HTR-8/SVneo (cell line): ENCODE measurements around the gene FPGS.
A peak's percentile ranks its signal among the peaks of the same experiment; 100 is the strongest.

Source experiments
- DNase-seq: peaks from one replicate; pipeline ENCODE4 v3.0.0; 2011; ENCODE audit warnings: low spot score, mixed read lengths; ENCODE audit not compliant: insufficient read length
- FAIRE-seq: peaks from 2 replicates; lab custom pipeline; 2011; peaks lifted over from hg19 to GRCh38; lab: Jason Lieb, UNC

The FPGS gene

DNA sequence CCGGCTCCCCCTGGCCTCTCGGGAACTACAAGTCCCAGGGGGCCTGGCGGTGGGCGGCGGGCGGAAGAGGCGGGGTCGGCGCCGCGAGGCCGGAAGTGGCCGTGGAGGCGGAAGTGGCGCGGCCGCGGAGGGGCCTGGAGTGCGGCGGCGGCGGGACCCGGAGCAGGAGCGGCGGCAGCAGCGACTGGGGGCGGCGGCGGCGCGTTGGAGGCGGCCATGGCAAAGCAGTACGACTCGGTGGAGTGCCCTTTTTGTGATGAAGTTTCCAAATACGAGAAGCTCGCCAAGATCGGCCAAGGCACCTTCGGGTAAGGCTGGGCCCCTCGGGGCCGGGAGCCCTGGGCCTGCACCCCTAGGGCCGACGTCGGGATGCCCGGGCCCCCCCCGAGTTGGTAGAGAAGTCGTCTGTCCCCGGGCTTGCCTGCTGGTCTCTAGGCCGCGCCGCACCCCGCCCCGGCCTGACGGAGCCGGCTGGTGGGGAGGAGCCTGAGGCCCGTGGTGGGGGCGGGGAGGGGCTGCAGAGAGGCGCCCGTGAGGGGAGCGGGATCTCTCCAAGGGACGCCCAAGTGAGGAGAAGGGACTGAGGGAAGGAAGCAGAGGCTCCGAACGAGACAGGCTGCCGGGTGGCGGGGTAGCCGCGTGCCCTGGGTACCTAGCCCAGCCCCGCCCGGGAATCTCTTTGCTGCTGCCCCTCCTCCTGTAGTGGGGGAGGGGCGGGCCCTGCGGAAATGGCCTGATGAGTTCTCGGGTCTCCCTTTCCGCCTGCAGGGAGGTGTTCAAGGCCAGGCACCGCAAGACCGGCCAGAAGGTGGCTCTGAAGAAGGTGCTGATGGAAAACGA, 16.5 kb upstream of the FPGS start, which contains the start of gene CDK9:
CDK9 (plus strand) TSS at position 102 of the 840 bp plus-strand sequence; CDS start at position 217, 115 bp downstream.
- FAIRE-seq (no peak), DNase-seq (peak; percentile 78)

DNA sequence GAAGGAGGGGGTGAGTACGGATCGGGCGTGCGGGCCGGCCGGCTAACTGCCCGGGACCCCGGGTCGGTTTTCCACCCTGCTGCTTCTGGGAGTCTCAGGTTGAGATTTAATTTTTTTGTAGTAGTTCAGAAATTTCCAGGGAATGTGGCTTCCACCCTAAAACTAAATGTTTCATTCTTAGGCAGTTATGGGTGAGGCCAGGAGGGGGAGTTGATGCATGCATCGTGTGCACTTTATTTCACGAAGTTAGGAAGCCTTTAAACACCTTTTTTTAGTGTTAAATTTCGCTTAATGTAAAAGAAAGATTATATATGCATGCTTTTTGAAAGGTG, 15.9 kb upstream of the FPGS start:
- DNase-seq = no peak
- FAIRE-seq = no peak

DNA sequence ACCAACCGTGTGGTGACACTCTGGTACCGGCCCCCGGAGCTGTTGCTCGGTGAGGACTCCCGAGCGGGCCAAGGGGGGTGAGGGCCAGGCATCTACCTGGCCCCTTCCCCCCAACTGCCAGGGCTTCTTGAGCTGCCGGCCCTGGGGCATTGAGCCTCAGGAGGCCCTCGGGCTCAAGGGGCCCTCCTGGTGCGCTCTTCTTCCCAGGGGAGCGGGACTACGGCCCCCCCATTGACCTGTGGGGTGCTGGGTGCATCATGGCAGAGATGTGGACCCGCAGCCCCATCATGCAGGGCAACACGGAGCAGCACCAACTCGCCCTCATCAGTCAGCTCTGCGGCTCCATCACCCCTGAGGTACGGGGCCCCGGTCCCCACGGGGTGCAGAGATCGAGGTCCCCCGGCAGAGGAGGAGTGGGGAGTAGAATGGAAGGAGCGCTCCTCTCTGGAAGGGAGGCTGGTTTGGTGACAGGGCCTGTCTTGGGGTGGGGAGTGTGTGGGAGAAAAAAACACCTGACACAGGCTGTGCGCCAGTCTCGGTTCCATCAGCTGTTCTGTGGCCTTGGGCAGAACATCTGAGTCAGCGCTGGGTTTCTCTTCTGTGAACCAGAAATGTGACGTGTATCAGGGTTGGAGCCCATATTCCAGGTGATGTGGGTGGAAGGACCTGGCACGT, 14.2 kb upstream of the FPGS start:
- no peak for FAIRE-seq
- DNase-seq = no peak

DNA sequence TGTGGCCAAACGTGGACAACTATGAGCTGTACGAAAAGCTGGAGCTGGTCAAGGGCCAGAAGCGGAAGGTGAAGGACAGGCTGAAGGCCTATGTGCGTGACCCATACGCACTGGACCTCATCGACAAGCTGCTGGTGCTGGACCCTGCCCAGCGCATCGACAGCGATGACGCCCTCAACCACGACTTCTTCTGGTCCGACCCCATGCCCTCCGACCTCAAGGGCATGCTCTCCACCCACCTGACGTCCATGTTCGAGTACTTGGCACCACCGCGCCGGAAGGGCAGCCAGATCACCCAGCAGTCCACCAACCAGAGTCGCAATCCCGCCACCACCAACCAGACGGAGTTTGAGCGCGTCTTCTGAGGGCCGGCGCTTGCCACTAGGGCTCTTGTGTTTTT, 13.5 kb upstream of the FPGS start:
- no peak for FAIRE-seq
- no peak for DNase-seq

DNA sequence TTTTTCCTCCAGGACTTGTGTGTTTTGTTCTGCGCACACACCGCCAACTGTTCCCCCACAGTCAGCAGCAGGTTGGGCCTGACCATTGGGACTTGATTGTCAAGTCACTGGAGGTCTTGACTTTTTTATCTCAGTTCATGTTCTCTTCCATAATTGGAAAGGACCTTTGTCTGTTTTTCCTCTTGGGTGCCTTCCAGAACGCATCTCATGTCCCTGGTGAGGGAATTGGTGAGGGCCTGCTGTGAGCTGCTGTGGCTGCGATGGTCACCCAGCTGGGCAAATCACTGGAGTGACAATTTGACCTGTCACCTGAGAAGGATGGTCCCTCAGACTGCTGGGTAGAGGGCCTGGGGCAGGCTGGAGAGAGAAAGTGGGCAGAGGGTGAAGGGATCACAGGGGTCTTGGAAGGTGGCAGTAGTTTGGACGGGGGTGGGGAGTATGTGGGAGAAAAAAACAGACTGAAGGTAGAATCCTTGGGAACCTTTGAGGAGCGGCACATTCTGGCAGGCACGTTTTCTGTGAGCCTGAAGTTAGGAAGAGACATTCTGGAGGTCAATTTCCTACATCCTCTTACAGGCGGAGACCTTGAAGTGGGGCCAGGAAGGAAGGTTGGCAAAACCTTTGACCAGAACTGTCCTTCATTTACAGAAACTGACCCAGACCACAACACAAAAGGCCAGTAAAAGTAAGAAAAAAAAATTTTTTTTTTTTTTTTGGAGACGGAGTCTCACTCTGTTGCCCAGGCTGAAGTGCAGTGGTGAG, 12.4 kb upstream of the FPGS start:
- DNase-seq (no peak), FAIRE-seq (no peak)

DNA sequence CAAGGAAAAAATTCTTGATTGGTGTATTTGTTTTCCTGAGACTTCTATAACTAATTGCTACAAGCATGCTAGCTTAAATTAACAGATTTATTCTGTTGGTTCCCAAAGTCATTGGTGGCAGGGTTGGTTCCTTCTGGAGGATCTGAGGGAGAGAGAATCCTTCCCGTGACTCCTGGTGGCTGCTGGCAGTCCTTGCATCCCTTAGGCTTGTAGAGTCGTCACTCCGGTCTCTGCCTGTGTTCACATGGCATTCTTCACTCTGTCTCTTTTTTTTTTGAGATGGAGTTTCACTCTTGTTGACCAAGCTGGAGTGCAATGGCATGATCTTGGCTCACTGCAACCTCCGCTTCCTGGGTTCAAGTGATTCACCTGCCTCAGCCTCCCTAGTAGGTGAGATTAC, 11.6 kb upstream of the FPGS start:
- no peak for FAIRE-seq
- no peak for DNase-seq

DNA sequence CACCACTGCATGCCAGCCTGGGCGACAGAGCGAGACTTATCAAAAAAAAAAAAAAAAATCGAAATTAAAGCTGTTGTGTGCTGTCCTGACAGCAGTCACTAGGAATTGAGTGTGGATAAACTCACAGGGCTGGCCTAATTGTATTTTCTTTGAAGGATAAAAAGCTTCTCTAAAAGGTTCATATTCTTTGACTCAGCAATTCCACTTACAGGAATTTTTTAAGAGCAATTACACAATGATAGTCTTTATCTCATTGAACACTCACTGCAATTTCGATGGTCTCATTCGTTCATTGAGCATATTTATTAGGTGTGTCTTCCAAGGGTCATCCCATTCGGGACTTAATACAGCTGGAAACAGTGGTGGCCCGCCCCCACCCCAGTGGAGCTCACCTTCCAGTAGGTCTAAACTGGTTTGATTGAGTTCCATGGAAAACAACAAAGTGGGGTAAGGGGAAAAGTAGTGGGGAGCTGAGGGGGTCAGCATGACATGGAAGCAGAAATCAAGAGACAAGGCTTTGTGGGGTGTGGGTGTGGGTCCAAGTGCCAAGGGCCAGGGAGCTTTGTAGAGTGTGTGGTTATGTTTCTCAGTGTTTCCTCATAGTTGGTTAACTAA, 10.2 kb upstream of the FPGS start:
- DNase-seq = no peak
- no peak for FAIRE-seq

DNA sequence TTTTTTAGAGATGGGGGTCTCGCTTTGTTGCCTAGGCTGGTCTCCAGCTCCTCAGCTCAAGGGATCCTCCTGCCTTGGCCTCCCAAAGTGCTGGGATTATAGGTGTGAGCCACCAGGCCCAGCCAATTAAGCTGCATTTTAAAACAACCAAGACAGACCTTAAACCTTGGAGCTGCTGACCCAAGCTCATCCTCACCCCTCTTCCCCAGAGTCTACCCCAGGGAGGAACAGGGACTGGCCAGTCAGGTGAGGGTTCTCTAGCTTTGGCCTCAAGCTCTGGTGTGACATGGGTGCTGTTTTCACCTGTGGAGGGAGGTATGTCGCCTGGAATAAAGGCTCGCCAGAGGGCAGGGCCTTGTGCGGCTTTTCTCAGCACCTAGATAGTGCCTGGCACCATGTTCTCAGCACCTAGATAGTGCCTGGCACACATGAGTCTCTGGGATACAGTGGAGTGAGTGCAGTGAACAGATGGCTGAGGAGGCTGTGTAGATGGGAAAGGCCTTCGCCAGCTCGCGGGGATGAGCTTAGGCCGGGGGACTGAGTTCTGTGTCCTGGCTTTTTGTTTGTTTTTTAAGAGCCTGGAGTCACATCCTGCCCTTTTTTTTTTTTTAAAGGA, 9.5 kb upstream of the FPGS start:
- DNase-seq (no peak), FAIRE-seq (no peak)

DNA sequence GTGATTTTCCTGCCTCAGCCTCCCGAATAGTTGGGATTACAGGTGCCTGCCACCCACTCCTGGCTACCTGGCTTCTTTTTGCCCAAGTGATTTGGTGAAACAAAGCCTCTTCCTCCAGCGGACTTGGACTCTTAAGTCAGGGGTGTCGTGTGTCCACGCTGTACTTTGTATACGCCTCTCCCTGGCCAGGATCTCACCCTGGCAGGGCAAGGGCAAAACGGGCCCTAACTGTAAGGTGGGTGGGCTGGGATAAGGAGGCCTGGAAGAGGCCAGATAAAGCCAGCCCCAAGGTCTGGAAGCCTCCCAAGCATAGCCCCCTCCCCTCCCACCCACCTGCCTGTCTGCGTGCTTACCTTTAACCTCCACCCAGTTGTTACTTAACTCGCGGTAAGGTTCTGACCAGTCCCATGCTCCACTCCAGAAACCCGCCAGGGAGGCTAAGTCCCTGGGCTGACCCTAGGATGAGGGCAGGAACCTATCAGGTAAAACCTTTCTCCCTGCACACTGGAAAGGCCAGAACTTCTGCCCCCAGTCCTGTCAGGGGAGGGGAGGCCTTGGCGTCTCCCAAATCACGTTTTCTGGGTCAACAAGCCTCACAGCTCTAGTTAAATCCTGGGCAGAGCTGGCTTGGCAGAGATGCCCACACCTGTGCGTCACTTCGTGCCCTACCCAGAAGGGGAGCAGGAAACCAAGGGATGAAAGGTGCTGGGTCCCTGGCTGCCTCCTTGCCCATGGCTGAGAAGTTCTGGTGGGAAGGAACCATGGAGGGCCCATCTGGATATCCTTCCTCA, 8.5 kb upstream of the FPGS start:
- no peak for FAIRE-seq
- no peak for DNase-seq

DNA sequence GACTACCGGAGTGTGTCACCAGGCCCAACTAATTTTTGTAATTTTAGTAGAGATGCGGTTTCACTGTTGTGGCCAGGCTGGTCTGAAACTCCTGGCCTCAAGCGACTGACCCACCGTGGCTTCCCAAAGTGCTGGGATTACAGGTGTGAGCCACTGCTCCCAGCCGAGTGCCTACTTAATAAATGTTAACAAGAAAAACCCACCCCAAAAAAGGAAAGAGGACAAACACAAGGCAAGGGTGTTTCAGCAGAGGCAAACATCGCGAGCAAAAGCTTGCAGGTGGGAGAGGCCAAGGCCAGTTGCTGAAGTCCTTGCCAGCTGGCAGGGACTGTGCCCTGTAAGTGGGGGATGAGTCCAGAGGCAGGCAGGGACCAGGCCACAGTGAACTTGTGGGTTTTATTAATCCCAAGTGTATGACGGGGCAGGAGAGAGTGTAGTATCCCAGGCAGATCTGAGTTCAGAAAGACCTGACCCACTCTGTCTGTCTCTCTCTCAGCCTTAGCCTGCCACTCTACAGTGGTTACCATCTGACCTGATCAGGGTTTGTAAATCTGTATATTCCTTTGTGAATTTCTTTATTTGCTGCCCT, 6.4 kb upstream of the FPGS start:
- DNase-seq (no peak), FAIRE-seq (no peak)

DNA sequence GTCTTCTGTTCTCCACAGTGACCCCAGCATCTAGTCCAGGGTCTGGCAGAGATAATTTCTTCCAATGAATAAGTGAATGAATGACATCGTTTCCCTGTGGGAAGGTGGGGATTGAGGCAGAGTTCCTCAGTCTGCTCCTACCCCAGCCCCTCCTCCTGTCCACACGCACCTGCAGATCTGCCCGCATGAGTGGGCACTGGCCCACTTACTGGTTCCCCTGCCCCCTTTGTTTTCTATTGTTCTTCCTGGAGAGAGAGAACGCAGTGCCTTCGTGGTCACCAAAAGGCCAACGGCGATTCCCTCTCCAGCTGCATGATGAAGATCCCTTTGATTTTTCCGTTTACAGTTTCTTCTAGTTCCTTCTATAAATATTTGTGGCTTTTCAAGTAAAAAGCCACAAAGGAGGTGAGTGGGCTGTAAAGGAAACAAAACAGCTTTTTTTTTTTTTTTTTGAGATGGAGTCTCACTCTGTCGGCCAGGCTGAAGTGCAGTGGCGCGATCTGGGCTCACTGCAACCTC, 5.8 kb upstream of the FPGS start:
- DNase-seq = no peak

DNA sequence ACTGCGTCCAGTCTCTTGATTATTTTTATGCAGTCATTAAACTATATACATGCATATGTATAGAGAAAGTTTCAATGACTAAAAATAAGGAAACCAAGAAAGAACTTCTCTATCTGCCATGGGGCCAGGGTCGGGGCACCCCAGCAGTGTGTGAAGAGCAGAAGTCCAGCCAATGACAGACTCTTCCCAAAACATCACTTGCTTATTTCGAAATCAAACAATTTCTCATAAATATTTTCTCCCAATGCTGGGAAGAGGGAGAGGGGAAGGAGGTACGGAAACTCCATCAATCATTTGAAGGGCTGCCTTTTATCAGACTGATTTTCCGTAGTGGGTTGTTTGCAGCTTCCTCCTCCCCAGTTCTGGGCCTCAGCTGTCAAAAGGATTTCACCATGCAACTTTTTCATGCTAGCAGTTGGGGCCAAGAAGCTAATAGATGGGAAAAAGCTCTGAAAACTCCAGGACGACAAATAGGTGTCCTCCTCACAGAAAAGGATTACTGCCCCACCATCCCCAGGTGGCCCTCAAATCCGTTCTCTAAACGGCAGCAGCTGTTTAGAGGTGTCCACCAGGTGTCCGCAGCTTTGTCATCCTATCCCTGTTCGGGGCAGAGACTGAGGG, 617 bp upstream of the FPGS start:
- FAIRE-seq = no peak
- DNase-seq = no peak

More for the DNA sequence above, 5.8 kb upstream of the FPGS start:
- no peak for FAIRE-seq

DNA sequence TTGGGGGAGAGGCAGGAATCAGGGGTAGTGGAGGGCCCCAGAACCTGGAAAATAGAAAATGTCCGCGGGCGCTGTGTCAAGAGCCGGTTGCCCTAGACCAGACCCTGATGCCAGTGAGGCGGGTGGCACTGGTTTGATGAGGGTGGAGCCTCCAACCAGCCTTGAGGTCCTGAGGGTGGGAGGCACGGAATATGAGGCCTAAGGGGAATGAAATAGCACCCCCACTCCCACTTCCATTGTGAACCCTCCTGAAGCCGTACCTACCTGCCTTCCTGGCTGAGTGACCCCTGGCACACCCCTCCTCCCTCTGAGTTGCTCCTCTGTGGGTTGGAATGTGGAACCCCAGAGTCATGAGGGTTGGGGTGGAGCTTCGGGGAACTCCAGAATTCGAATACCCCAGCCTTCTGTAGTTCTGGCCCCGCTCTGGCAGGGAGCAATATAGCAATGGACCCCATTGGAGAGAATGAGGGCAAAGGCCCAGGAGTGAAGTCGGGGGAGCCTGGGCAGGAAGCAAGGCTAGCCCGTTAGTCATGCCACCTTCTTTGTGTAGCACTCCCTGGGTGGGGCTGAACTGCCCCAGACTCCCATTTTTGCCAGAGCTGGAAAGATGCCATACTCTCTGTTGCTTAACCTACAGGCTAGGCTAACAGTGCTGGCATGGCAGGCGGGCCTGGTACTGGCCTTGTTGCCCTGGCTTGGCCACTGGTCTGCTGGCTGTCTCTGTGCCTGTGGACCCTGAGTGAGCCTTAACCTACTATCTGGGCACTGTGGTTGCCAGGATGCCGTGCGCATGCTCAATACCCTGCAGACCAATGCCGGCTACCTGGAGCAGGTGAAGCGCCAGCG, 1.0 kb downstream of the FPGS start:
- FAIRE-seq = no peak
- peak; percentile 10 for DNase-seq

DNA sequence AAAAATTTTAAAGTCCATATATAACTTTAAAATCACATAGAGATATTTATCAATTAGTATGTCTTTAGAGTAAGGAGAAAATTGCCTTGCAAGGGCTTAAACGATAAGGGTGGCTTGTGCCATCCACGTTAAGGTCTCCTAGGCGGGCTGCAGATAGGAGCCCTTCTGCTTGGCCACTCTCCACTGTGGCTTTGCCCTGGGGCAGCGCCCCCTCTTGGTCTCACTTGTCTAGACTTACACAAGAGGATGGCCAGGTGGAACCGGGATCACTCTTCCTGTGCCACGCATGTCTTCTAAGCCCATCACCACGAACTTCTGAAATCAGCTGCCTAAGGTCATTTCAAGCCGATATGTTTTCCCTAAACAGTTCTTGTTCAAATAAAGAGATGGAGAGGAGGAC, 2.9 kb downstream of the FPGS start:
- no peak for DNase-seq

DNA sequence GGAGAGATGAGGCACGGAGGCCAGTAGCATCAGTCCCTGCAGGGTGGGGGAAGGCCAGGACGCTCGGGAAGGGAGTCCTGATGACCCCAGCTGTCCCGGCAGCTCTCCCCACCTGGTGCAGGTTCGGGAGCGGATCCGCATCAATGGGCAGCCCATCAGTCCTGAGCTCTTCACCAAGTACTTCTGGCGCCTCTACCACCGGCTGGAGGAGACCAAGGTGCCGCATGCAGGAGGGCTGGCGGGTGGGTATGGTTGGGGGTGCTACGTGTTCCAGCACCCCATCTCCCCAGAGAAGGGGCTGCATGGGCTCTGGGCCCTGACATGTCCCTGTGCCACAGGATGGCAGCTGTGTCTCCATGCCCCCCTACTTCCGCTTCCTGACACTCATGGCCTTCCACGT, 4.2 kb downstream of the FPGS start:
- no peak for DNase-seq
- no peak for FAIRE-seq

More for the DNA sequence above, 2.9 kb downstream of the FPGS start:
- no peak for FAIRE-seq

DNA sequence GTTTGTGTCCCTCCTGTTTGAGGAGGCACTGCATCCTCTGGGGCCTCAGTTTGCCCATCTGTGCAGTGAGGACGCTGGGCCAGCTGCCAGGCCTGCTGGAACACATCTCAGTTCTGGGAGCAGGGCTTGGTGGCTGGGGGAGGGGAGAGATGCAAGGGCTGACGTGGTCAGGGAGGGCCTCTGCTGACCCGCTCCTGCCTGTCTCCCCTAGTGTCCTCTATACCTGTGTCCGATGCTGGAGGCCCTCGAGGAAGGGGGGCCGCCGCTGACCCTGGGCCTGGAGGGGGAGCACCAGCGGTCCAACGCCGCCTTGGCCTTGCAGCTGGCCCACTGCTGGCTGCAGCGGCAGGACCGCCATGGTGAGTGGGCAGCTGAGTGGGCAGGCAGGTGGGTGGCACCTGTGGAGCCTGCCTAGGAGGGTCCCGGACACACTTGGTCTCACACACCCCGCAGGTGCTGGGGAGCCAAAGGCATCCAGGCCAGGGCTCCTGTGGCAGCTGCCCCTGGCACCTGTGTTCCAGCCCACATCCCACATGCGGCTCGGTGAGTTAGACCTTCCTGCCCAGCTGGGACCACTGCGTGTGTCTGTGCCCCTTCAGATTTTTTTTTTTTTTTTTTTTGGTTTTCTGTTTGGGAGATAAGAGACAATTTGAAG, 5.8 kb downstream of the FPGS start:
- no peak for DNase-seq
- FAIRE-seq = no peak

DNA sequence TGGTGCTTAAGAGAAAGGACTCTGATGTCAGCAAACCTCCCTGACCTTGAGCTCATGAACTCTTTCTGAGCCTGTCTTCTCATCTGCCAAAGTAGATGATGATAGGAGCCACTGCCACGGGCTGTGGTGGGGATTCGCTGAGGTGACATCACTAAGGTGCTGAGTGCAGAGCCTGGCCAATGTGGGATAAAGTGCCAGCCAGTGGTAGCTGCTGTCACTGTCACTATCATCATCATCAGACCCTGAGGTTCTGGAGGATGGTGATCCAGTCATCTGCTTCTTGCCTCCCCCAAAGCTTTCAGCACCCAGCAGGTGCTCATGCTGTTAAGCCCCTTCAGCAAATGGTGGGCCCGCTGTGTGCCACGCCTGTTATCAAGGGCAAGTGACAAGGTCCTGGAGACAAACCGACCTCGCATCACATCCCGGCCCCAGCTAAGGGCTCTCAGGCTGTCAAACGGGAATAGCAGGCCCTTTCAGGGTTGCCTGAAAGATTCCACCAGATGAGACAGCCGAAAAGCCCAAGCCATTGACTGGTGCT, 6.4 kb downstream of the FPGS start:
- no peak for DNase-seq
- FAIRE-seq = no peak
